B cell (primary cell): ENCODE measurements around the gene KAZN. TPM values are rescaled to one million over a fixed set of nuclear protein-coding genes. Genes with fewer than 3 reads are reported as not detected.

Experiments
- ATAC-seq: fragments of 200-7000 bp; cut with Tn5 transposase; one replicate; pipeline ENCODE4 v1.10.0; 2021; ENCODE audit warnings: low read depth, mild to moderate bottlenecking, moderate number of reproducible peaks, moderate library complexity
- CTCF ChIA-PET: fragments of 350-600 bp; sonication (Branson Sonifier 250); formaldehyde crosslinking; loops from one replicate; lab custom pipeline; 2021; ENCODE audit warnings: antibody characterized with exemption, inconsistent platforms; lab: Charles Lee
- POLR2A ChIA-PET: fragments of 350-600 bp; sonication (Branson Sonifier 250); formaldehyde crosslinking; loops from one replicate; lab custom pipeline; 2021; ENCODE audit warnings: antibody characterized with exemption; lab: Charles Lee
- DNase-seq: peaks from one replicate; pipeline ENCODE4 v3.0.0; 2013
- H2AFZ ChIP-seq: 2 replicates; pipeline ENCODE4 v1.6.1; 2012; ENCODE audit warnings: mild to moderate bottlenecking, low read depth, low read length; ENCODE audit not compliant: insufficient read depth, poor library complexity, severe bottlenecking
- H3K27ac ChIP-seq, 2 donors: 1 replicate in 1 of 2; 2 replicates in 1 of 2; pipeline ENCODE4 v1.5.1; 2012 to 2013; ENCODE audit warnings: low read length in 2 of 2, mild to moderate bottlenecking in 2 of 2, moderate library complexity in 1 of 2
- H3K27me3 ChIP-seq, 4 experiments: fragments of 200-600 bp in 1 of 4; sonication (generic) in 1 of 4; replicated peaks in 1 of 4; 1 replicate in 2 of 4; 2 replicates in 2 of 4; pipeline versions ENCODE4 v1.6.1 to v1.7.0; 2013 to 2016; ENCODE audit warnings: low read length in 3 of 4, mild to moderate bottlenecking in 2 of 4, mixed read lengths in 1 of 4, moderate library complexity in 1 of 4; ENCODE audit not compliant: insufficient read depth in 4 of 4, control insufficient read depth in 3 of 4; ENCODE audit errors: control extremely low read depth in 1 of 4
- H3K36me3 ChIP-seq, 2 experiments: replicated peaks in 1 of 2; 1 replicate in 1 of 2; 2 replicates in 1 of 2; pipeline versions ENCODE4 v1.6.1 to v1.7.1; 2013; ENCODE audit warnings: low read length in 1 of 2; ENCODE audit not compliant: insufficient read depth in 2 of 2, control insufficient read depth in 1 of 2; ENCODE audit errors: control extremely low read depth in 1 of 2, extremely low read depth in 1 of 2
- H3K4me1 ChIP-seq, 2 donors: fragments of 200-600 bp in 1 of 2; sonication (generic) in 1 of 2; 1 replicate in 1 of 2; 2 replicates in 1 of 2; pipeline versions ENCODE4 v1.5.1 to v1.6.1; 2013 to 2017; ENCODE audit warnings: low read length in 2 of 2; ENCODE audit not compliant: control insufficient read depth in 2 of 2, insufficient read depth in 2 of 2
- H3K4me2 ChIP-seq: replicated peaks from 2 replicates; pipeline ENCODE3; 2012; ENCODE audit warnings: mild to moderate bottlenecking, low read depth, low read length; ENCODE audit not compliant: poor library complexity, severe bottlenecking
- H3K4me3 ChIP-seq, 5 experiments: fragments of 200-600 bp in 1 of 5; sonication (generic) in 1 of 5; 1 replicate in 3 of 5; 2 replicates in 2 of 5; pipeline versions ENCODE4 v1.5.1 to v1.7.0; 2011 to 2016; ENCODE audit warnings: low read length in 4 of 5, mild to moderate bottlenecking in 4 of 5, low read depth in 2 of 5, control low read depth in 1 of 5, moderate library complexity in 1 of 5; ENCODE audit not compliant: insufficient read depth in 1 of 5; ENCODE audit errors: control extremely low read depth in 1 of 5, extremely low read depth in 1 of 5
- H3K79me2 ChIP-seq: fragments of 200-600 bp; sonication (generic); one replicate; pipeline ENCODE4 v1.6.0; 2016; ENCODE audit warnings: low read length; ENCODE audit not compliant: control insufficient read depth, insufficient read depth
- H3K9ac ChIP-seq: fragments of 200-600 bp; sonication (generic); 2 replicates; pipeline ENCODE4 v1.6.1; 2017; ENCODE audit warnings: mild to moderate bottlenecking, low read length, moderate library complexity
- H3K9me3 ChIP-seq, 3 donors: one replicate each; pipeline versions ENCODE4 v1.6.1 to v1.7.1; 2013; ENCODE audit warnings: low read length in 2 of 3; ENCODE audit not compliant: control insufficient read depth in 2 of 3, insufficient read depth in 1 of 3; ENCODE audit errors: control extremely low read depth in 1 of 3
- H4K20me1 ChIP-seq: 2 replicates; pipeline ENCODE4 v1.6.0; 2012; ENCODE audit warnings: mild to moderate bottlenecking, low read length; ENCODE audit not compliant: insufficient read depth, control insufficient read depth, poor library complexity, severe bottlenecking
- H3K27ac Mint-ChIP-seq: one replicate; pipeline ENCODE4 v1.8.0; 2021; ENCODE audit warnings: mixed read lengths
- H3K27me3 Mint-ChIP-seq: one replicate; pipeline ENCODE4 v1.8.0; 2021; ENCODE audit warnings: mixed read lengths
- H3K4me1 Mint-ChIP-seq: one replicate; pipeline ENCODE4 v1.8.0; 2021; ENCODE audit warnings: mixed read lengths
- H3K4me3 Mint-ChIP-seq: one replicate; pipeline ENCODE4 v1.8.0; 2021; ENCODE audit warnings: mixed read lengths
- H3K9me3 Mint-ChIP-seq: one replicate; pipeline ENCODE4 v1.8.0; 2022; ENCODE audit warnings: mixed read lengths; ENCODE audit not compliant: insufficient read depth
- EZH2 ChIP-seq: IDR thresholded peaks from 2 replicates; pipeline ENCODE4 v1.6.1; 2012; ENCODE audit warnings: borderline replicate concordance, low read depth, mild to moderate bottlenecking, moderate library complexity, low read length; ENCODE audit not compliant: insufficient read depth, poor library complexity, severe bottlenecking
- WGBS: methylation state at CpG from one replicate; pipeline ENCODE4 v1.1.5; 2013; ENCODE audit warnings: missing lambda C conversion rate; ENCODE audit not compliant: insufficient coverage; 5-methylcytosine and 5-hydroxymethylcytosine counted together
- intact Hi-C: fragments of 100-400 bp; cut with micrococcal nuclease; formaldehyde crosslinking; loops from one replicate; pipeline ENCODE4 v1.10.0; 2022
- polyA plus RNA-seq: library from polyadenylated mRNA; depleted of rRNA; stranded (reverse); fragments of >200 nt; gene quantifications from 2 replicates; pipeline ENCODE4 v1.2.3, GENCODE V29; 2012
- total RNA-seq, 2 donors: library from RNA; stranded (reverse); fragments of 120-200 nt in 1 of 2; gene quantifications; 1 replicate in 1 of 2; 2 replicates in 1 of 2; pipeline versions ENCODE4 v1.2.3 to v1.2.4, GENCODE V29; 2013 to 2022
- TF ChIP-seq, protein P1 (sequence below): fragments of 200-600 bp; IDR thresholded peaks from one replicate; pipeline ENCODE4 v1.8.0; 2022; ENCODE audit warnings: antibody characterized with exemption, mild to moderate bottlenecking

Gene KAZN
- total and polyA plus RNA-seq, 2 donors (not counting 1 experiment from before 2014, with no cell fraction given) = 0.13 to 0.39 TPM

DNA sequence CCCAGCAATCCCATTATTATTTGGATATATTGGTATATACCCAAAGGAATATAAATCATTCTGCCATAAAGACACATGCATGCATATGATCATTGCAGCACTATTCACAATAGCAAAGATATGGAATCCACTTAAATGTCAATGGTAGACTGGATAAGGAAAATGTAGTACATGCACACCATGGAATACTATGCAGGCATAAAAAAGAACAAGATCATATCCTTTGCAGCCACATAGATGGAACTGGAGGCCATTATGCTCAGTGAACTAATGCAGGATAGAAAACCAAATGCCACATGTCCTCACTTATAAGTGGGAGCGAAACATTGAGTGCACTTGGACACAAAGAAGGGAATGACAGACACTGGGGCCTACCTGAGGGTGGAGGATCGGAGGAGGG, 24.6 kb downstream of the KAZN start:
- no peaks in the 10 kb centered on the region for H4K20me1 ChIP-seq
- no peak overlapping the region for H3K9ac ChIP-seq
- Mint-ChIP-seq H3K27me3 (peaks cover 7% of the 10 kb centered on the region), H3K4me1 (no peaks in the 10 kb centered on the region), H3K4me3 (no peak overlapping the region), H3K9me3 (peaks cover 8% of the 10 kb centered on the region), H3K27ac (no peak overlapping the region)
- CTCF ChIA-PET = no interaction called here
- H3K9me3 ChIP-seq = peaks cover 0 to 12% (median 0%) of the 10 kb centered on the region in 3 donors
- H3K27me3 ChIP-seq = no peaks in the 10 kb centered on the region
- no peak for DNase-seq
- H3K27ac ChIP-seq = no peak overlapping the region
- intact Hi-C loops = no loop called here
- H3K4me1 ChIP-seq = no peaks in the 10 kb centered on the region
- no peaks in the 10 kb centered on the region for H3K36me3 ChIP-seq
- H3K4me3 ChIP-seq = no peak overlapping the region
- H3K79me2 ChIP-seq = no peaks in the 10 kb centered on the region
- no peak overlapping the region for H3K4me2 ChIP-seq
- WGBS = no CpG with 5 or more reads among the region's 2 CpGs
- no peak for ATAC-seq
- no peak for TF ChIP-seq EZH2
- TF ChIP-seq, protein P1, sequence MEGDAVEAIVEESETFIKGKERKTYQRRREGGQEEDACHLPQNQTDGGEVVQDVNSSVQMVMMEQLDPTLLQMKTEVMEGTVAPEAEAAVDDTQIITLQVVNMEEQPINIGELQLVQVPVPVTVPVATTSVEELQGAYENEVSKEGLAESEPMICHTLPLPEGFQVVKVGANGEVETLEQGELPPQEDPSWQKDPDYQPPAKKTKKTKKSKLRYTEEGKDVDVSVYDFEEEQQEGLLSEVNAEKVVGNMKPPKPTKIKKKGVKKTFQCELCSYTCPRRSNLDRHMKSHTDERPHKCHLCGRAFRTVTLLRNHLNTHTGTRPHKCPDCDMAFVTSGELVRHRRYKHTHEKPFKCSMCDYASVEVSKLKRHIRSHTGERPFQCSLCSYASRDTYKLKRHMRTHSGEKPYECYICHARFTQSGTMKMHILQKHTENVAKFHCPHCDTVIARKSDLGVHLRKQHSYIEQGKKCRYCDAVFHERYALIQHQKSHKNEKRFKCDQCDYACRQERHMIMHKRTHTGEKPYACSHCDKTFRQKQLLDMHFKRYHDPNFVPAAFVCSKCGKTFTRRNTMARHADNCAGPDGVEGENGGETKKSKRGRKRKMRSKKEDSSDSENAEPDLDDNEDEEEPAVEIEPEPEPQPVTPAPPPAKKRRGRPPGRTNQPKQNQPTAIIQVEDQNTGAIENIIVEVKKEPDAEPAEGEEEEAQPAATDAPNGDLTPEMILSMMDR = no peak
- no peak overlapping the region for H2AFZ ChIP-seq
- POLR2A ChIA-PET = no interaction called here

DNA sequence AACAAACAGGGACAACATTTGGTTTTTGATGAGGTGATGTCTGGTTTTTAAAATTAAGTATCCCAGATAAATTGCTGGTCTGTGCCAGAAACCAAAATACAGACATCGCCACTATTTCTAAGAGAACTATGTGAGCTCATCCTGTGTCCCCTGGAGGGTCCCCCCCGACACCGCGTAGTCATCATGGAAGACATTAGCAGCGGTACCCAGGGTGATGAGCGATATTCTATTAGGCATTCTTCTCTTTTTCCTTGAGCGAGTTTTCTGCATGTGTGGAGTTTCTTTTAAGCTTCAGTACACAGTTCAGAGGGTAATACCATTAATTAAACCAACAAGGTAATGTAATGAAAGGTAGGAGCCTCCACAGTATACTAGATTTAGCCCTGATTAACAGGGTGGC, 26.5 kb downstream of the KAZN start:
- no peak overlapping the region for H3K4me3 Mint-ChIP-seq
- WGBS = 100% methylated on average over 4 of the region's 7 CpGs
- H3K9me3 Mint-ChIP-seq = peaks cover 4% of the 10 kb centered on the region
- intact Hi-C loops = no loop called here
- no peaks in the 10 kb centered on the region for H3K36me3 ChIP-seq
- no peak overlapping the region for H3K27ac Mint-ChIP-seq
- H3K27me3 Mint-ChIP-seq = peaks cover 7% of the 10 kb centered on the region
- ChIA-PET CTCF (no interaction called here), POLR2A (no interaction called here)
- no peak overlapping the region for H2AFZ ChIP-seq
- no peak overlapping the region for H3K27ac ChIP-seq
- no peak for DNase-seq
- no peaks in the 10 kb centered on the region for H3K79me2 ChIP-seq
- TF ChIP-seq, protein P1 = no peak
- TF ChIP-seq EZH2 = no peak
- no peaks in the 10 kb centered on the region for H3K4me1 ChIP-seq
- no peak overlapping the region for H3K4me3 ChIP-seq
- H3K27me3 ChIP-seq = no peaks in the 10 kb centered on the region
- H3K9ac ChIP-seq = no peak overlapping the region
- no peak overlapping the region for H3K4me2 ChIP-seq
- no peak for ATAC-seq
- no peaks in the 10 kb centered on the region for H3K4me1 Mint-ChIP-seq
- peaks cover 0 to 4% (median 0%) of the 10 kb centered on the region in 3 donors for H3K9me3 ChIP-seq
- H4K20me1 ChIP-seq = no peaks in the 10 kb centered on the region
